Muscle of leg (tissue), 11 donors: ENCODE data around the gene DMRTB1. TPM values are rescaled to one million over a fixed set of nuclear protein-coding genes. Genes with fewer than 3 reads are reported as not detected.

ENCODE experiments used
- DNase-seq: peaks from one replicate; pipeline ENCODE4 v3.0.0; 2013
- H3K27ac ChIP-seq: one replicate; pipeline ENCODE4 v1.5.1; 2013; ENCODE audit warnings: mild to moderate bottlenecking, low read length, control low read depth
- H3K27me3 ChIP-seq: one replicate; pipeline ENCODE4 v1.6.1; 2013; ENCODE audit warnings: low read length; ENCODE audit not compliant: control insufficient read depth, insufficient read depth
- H3K36me3 ChIP-seq: one replicate; pipeline ENCODE4 v1.6.1; 2013; ENCODE audit warnings: low read length; ENCODE audit not compliant: control insufficient read depth, insufficient read depth
- H3K4me1 ChIP-seq: one replicate; pipeline ENCODE4 v1.6.1; 2013; ENCODE audit warnings: low read length; ENCODE audit not compliant: control insufficient read depth, insufficient read depth
- H3K4me3 ChIP-seq: one replicate; pipeline ENCODE4 v1.5.1; 2013; ENCODE audit warnings: low read length, control low read depth
- H3K9me3 ChIP-seq: replicated peaks from 2 replicates; pipeline ENCODE4 v1.6.1; 2013; ENCODE audit warnings: low read depth, low read length; ENCODE audit not compliant: control insufficient read depth
- WGBS: methylation state at CpG from one replicate; pipeline ENCODE4 v1.1.5; 2013; ENCODE audit warnings: missing lambda C conversion rate; ENCODE audit not compliant: insufficient coverage; 5-methylcytosine and 5-hydroxymethylcytosine counted together
- polyA plus RNA-seq, 8 donors: library from polyadenylated mRNA; unstranded; fragments of 120-200 nt; gene quantifications; one replicate each; pipeline versions ENCODE4 v1.2.1 to v1.2.3, GENCODE V29; 2013; ENCODE audit warnings: inconsistent platforms in 1 of 8, low replicate concordance in 1 of 8; ENCODE audit not compliant: insufficient read length in 8 of 8, insufficient read depth in 1 of 8
- total RNA-seq: library from RNA; stranded (reverse); fragments of 120-200 nt; gene quantifications from one replicate; pipeline ENCODE4 v1.2.4, GENCODE V29; 2013

The DMRTB1 gene
- total and polyA plus RNA-seq, 9 donors = not detected

- Histone ChIP-seq H3K36me3 (no peaks in the 10 kb centered on the region), H3K9me3 (no peaks in the 10 kb centered on the region), H3K4me1 (peaks cover 17% of the 10 kb centered on the region), H3K27me3 (peaks cover 35% of the 10 kb centered on the region), H3K27ac (no peak overlapping the region), H3K4me3 (no peak overlapping the region)
- DNase-seq = no peak
- 59% methylated on average over 7 of the region's 7 CpGs for WGBS
Observed at GRCh38 chr1:53502641-53503432, 43.6 kb downstream of the DMRTB1 start.

- H3K4me3 ChIP-seq = no peak overlapping the region
- DNase-seq = no peak
- no peaks in the 10 kb centered on the region for H3K9me3 ChIP-seq
- no peak overlapping the region for H3K27ac ChIP-seq
- no peaks in the 10 kb centered on the region for H3K36me3 ChIP-seq
- H3K4me1 ChIP-seq = peaks cover 17% of the 10 kb centered on the region
- WGBS = 51% methylated on average over 26 of the region's 27 CpGs
- peaks cover 34% of the 10 kb centered on the region for H3K27me3 ChIP-seq
Observed at GRCh38 chr1:53503433-53504217, 44.4 kb downstream of the DMRTB1 start.

- H3K27ac ChIP-seq = no peak overlapping the region
- WGBS = 91% methylated on average over 4 of the region's 9 CpGs
- no peak overlapping the region for H3K4me3 ChIP-seq
- H3K27me3 ChIP-seq = peaks cover 30% of the 10 kb centered on the region
- DNase-seq = no peak
- peaks cover 14% of the 10 kb centered on the region for H3K4me1 ChIP-seq
- no peaks in the 10 kb centered on the region for H3K9me3 ChIP-seq
- H3K36me3 ChIP-seq = no peaks in the 10 kb centered on the region
Observed at GRCh38 chr1:53504901-53505300, 45.7 kb downstream of the DMRTB1 start.

- no peaks in the 10 kb centered on the region for H3K9me3 ChIP-seq
- 75% methylated on average over 8 of the region's 9 CpGs for WGBS
- H3K4me3 ChIP-seq = no peak overlapping the region
- no peak overlapping the region for H3K27ac ChIP-seq
- H3K36me3 ChIP-seq = no peaks in the 10 kb centered on the region
- H3K4me1 ChIP-seq = peaks cover 9% of the 10 kb centered on the region
- DNase-seq = no peak
- peaks cover 27% of the 10 kb centered on the region for H3K27me3 ChIP-seq
Observed at GRCh38 chr1:53505401-53505800, 46.2 kb downstream of the DMRTB1 start.

GRCh38 chr1:53505891-53506290, 46.7 kb downstream of the DMRTB1 start:
- DNase-seq = no peak
- peaks cover 27% of the 10 kb centered on the region for H3K27me3 ChIP-seq
- no peak overlapping the region for H3K27ac ChIP-seq
- H3K36me3 ChIP-seq = no peaks in the 10 kb centered on the region
- H3K4me1 ChIP-seq = peaks cover 4% of the 10 kb centered on the region
- no peaks in the 10 kb centered on the region for H3K9me3 ChIP-seq
- H3K4me3 ChIP-seq = no peak overlapping the region
- 73% methylated on average over 10 of the region's 13 CpGs for WGBS

GRCh38 chr1:53506355-53507050, 47.3 kb downstream of the DMRTB1 start:
- Histone ChIP-seq H3K9me3 (no peaks in the 10 kb centered on the region), H3K4me1 (peaks cover 3% of the 10 kb centered on the region), H3K36me3 (no peaks in the 10 kb centered on the region), H3K27me3 (peaks cover 21% of the 10 kb centered on the region), H3K4me3 (no peak overlapping the region), H3K27ac (no peak overlapping the region)
- DNase-seq = no peak
- 86% methylated on average over 23 of the region's 25 CpGs for WGBS

- WGBS = 66% methylated on average over 9 of the region's 13 CpGs
- Histone ChIP-seq H3K27ac (no peak overlapping the region), H3K4me3 (no peak overlapping the region), H3K36me3 (no peaks in the 10 kb centered on the region), H3K9me3 (no peaks in the 10 kb centered on the region), H3K4me1 (peaks cover 5% of the 10 kb centered on the region), H3K27me3 (peaks cover 19% of the 10 kb centered on the region)
- DNase-seq = no peak
Observed at GRCh38 chr1:53507116-53507820, 48.1 kb downstream of the DMRTB1 start.

GRCh38 chr1:53508056-53508990, 49.1 kb downstream of the DMRTB1 start:
- no peaks in the 10 kb centered on the region for H3K36me3 ChIP-seq
- DNase-seq = no peak
- H3K4me3 ChIP-seq = no peak overlapping the region
- H3K9me3 ChIP-seq = no peaks in the 10 kb centered on the region
- WGBS = 90% methylated on average over 16 of the region's 22 CpGs
- H3K27ac ChIP-seq = no peak overlapping the region
- peaks cover 19% of the 10 kb centered on the region for H3K27me3 ChIP-seq
- H3K4me1 ChIP-seq = peaks cover 5% of the 10 kb centered on the region

- 66% methylated on average over 22 of the region's 23 CpGs for WGBS
- no peak for DNase-seq
- Histone ChIP-seq H3K27me3 (peaks cover 23% of the 10 kb centered on the region), H3K27ac (no peak overlapping the region), H3K36me3 (no peaks in the 10 kb centered on the region), H3K9me3 (no peaks in the 10 kb centered on the region), H3K4me1 (peaks cover 5% of the 10 kb centered on the region), H3K4me3 (no peak overlapping the region)
Observed at GRCh38 chr1:53508991-53509666, 49.9 kb downstream of the DMRTB1 start.
